Activated CD4-positive, CD25-positive, alpha-beta regulatory T cell (primary cell): ENCODE data around the gene EHD3.
"Not testable (repeated sequence)": the region's sequence is repeated elsewhere in the genome, so short reads cannot be mapped to it uniquely, and the experiment has no call there.

ENCODE experiments used
- DNase-seq, 4 experiments: peaks; one replicate each; lab custom pipeline; 2025; lab: John Stamatoyannopoulos, UW

The EHD3 gene

GRCh38 chr2:31255911-31256571 is 22.1 kb downstream of the EHD3 start:
- DNase-seq, result no peak

GRCh38 chr2:31256611-31257382 is 22.8 kb downstream of the EHD3 start:
- DNase-seq, result no peak

DNA sequence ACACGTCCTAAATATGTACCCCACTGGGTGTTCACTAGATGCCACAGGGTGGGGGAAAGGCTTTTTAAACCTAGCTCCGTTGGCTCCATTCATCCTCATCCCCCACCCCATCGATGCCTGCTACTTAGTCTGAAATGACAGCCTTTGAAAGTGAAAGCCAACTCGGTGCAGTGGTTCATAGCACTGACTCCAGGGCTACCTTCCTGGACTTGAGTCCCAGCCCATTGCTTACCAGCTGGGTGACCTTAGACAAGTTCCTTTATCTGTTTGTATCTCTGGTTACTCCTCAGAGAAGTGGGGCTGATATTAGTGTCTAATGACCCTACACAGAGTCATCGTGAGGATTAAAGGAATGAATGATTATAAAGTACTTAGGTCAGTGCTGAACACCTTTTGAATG is 24.4 kb downstream of the EHD3 start:
- no peak for DNase-seq

DNA sequence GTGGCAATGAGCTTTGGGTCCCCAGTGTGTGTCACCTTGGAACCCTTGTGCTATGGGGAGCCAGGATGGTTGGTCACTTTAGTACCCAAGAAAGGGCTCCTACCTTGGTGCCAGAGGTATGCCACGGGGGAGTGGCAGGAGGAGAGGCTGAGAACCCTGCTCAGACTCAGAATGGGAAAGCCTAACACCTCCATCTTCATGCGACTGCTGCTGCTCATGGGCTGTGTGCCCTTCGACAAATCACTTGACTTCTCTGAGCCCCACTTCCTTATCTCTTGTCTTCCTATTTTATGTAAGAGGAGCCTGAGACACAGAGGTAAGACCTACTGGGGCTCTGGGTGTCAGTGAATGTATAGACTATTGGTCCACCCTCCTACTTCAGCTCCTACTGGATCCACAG is 25.1 kb downstream of the EHD3 start:
- DNase-seq, result no peak

DNA sequence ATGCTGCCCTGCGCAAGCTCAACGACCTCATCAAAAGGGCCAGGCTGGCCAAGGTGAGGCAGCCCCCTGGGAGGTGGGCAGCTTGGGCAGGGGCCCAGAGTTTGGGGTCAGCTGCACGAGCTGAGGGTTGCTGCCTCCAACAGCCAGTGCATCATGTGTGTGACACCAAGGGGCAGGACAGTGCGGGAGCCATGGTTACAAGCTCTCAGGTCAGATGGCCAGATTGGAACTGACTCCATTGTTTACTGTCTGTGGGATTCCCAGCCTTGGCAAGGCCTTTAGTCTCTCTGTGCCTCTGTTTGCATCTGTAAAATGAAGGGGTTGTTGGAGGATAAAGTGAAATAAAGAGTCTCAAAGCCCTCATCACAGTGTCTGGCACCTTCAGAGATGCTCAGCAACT is 26.9 kb downstream of the EHD3 start:
- DNase-seq, result no peak

DNA sequence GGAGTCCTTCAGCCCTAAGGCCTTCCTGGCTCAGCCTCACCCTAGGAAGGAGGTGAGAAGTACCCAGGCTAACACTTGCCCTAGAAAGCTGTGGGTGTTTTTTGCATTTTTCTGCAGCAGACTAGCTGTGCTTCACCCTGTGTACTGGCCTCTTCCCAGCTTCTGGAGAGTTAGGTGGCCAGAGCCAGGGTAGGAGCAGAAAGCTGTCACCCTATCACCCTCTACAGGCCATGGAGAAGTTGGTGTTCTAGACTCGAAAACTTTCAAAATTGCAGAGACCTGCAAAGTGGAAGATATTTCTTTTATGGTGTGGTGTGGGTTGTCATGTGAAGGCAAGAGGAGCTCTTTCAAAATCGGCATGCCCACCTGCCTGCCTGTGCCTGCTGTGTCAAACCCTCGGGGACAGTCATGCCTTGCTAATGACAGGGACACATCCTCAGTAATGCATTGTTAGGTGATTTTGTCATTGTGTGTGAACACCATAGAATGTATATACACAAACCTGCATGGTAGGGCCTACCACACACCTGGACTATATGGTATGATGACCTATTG is 29.8 kb downstream of the EHD3 start:
- no peak for DNase-seq

GRCh38 chr2:31265234-31265633 is 31.3 kb downstream of the EHD3 start:
- no peak for DNase-seq

DNA sequence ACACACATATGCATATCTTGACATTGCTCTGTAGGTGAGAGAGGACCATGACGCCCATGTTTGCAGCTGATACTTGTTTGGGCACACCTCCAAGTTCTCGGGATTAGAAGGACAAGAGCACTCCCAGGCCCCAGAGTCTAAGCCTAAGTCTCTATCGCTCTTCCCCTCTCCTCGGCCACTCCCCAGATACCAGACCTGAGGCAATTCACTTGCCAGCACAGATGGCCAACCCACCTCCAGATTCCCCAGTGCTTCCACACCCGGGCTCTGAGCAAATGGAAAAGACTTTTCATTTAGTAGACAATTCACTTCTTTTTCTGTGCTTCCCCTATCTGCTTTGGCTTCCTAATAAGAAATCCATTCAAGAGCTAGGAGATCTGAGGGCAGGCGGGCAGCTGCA is 32.9 kb downstream of the EHD3 start:
- no peak for DNase-seq

DNA sequence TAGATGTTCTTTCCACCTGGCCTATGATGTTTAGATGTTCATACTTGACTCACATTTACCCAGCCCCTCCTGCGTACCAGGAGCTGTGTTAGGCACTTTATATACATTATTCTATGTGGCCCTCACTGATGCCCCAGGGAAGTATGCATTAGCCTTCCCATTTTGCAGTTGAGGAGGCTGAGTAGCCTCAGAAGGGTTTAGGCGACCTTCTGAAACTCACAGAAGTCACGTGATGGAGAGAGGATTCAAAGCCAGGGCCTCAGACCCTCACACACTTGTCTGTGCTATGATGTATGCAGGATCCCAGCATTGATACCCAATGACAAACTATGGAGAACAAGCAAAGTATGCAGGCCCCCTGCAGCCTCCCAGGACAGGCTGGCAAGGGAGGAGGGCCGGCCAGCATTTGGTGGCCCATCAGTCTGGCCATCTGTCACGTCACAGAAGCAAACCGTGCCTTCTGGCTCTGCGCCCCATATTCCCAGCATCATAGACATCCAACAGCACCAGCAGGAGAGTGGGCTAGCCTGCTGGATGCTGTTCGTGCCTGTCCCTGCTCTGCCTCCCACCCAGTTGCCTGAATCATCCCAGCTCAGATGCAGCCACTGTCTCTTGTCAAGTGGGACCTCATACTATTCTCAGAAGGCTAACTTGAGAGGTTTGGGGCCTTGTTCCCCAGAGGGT is 33.6 kb downstream of the EHD3 start:
- no peak for DNase-seq

GRCh38 chr2:31268344-31268743 is 34.4 kb downstream of the EHD3 start:
- DNase-seq, result no peak

DNA sequence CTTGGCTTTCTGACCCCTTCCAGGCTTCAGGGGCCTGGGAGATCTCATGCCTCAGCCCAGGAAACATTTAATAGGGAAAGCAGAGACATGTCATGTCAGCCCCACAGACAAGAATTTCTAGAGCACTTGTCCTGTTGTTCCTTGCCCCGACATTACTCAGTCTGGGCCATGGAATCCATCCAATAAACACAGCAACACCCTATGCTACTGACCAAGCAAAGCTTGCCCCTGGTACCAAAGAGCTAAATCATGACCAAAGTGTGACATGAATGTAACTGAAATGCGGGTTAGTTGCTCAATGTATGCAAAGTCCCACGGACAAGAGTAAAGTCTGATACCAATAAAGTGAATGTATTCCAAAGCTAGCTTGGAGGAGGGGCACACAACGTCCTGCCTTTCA is 35.1 kb downstream of the EHD3 start:
- DNase-seq, result no peak

DNA sequence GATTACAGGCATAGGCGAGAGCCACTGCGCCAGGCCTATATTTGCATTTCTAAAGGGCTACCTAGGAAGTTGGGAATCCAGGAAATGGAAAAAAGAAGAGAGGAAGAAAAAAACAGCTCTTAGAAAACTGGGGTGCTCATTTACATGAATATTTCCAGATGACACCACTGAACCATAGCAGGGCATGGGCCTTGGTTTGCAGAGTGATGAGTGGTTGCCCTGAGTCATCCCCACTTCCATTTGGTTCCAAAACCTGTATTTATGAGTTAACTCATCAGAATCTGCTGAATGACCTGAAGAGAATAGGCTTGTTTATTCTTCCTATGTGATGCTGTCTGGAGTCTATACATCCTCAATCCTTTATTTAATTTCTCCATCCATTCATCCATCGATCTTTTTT is 36.2 kb downstream of the EHD3 start:
- DNase-seq, result no peak

- DNase-seq, result no peak
Observed at GRCh38 chr2:31270822-31271231, 36.9 kb downstream of the EHD3 start.

DNA sequence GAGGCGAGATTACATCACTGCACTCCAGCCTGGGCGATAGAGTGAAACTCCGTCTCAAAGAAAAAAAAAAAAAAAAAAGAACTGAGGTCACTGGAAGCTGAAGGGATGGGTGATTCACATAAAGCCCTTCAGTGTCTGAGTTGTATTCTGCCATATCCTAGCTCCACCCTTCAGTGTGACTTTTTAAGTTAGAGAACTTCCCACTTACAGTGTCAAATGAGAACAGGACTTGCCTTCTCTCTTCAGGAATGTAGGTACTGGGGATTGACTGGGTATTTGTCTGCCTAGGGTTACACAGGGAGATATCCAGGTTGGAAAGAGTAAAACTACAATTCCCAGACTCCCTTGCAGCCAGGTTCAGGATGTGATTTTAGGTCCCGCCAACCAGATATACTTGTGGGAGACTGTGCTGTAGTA is 37.9 kb downstream of the EHD3 start:
- no peak for DNase-seq

- DNase-seq, result no peak
Observed at GRCh38 chr2:31274401-31275075, 40.6 kb downstream of the EHD3 start.

GRCh38 chr2:31275976-31276375 is 42.0 kb downstream of the EHD3 start:
- DNase-seq, result no peak

- DNase-seq, result no peak
Observed at GRCh38 chr2:31277621-31278020, 43.7 kb downstream of the EHD3 start.

DNA sequence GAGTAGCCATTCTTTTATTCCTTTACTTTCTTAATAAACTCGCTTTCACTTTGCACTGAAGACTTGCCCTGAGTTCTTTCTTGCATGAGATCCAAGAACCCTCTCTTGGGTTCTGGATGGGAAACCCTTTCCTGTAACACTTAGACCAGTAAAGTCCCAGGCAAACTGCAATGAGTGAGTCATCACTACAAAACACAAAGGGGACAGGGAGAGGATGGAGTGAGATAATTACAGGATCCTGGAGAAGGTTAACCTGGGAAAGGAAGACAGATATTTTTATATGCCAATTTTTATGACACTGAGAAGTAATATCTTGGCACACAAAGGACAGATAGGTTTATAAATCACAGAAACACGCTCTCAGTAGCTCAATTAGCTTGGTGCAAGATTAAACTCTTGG is 48.7 kb downstream of the EHD3 start:
- DNase-seq, result no peak

DNA sequence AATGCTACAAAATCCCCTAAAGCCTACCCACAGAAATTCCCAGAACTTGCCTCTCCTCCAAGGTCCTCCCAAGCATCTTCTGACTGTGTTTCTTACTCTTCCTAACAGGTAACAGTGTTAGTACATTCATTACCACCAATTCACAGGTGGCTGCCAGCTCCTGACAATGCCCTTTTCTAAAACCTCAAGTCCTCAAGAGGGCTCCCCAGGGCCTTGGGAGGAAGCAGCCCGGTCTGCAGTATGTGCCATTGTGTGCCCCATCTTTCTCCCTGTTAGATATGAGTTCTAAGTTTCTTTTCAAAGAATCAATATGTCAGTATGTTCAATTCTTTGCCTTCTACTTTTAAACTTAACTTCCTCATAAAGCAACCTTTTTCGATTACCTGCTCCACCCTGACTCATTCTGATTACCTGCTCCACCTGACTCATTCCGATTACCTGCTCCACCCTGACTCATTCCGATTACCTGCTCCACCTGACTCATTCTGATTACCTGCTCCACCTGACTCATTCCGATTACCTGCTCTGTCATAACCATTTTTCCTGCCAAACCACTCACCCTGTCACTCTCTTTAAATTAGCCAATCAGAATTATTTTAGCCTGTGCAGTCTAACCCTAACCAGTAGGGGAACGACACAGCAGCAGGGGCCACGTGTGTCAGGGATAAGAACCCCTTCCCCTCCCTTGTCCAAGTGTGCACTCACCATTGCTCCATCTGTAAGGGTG is 49.4 kb downstream of the EHD3 start:
- DNase-seq, result not testable (repeated sequence)

- no peak for DNase-seq
Observed at GRCh38 chr2:31284107-31284506, 50.2 kb downstream of the EHD3 start.

DNA sequence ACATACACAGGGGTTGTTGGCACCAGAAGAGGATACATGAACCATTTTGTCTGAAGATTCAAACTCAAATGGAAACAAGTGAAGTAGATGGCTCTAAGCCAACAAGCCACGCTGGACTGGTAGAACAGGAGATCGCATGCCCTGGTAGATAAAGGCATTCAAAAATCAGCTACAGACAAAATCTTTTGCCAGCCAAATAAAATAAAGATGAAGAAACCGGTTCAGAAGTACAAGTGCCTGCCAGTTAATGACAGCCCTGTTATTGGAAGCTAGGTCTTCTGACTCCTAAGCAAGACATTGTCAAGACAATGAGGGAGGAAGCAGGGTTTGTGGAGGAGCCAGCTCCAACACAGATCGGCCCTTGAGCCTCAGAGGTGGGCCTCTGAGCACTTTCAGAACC is 52.3 kb downstream of the EHD3 start:
- DNase-seq, result no peak
